Left ventricle myocardium inferior (tissue), 1 donor: ENCODE measurements around the gene EPHX1. TPM values are rescaled to one million over a fixed set of nuclear protein-coding genes. Genes with fewer than 3 reads are reported as not detected.

Experiments used
- DNase-seq: peaks from one replicate; pipeline ENCODE4 v3.0.0-alpha.2; 2020
- H3K27ac ChIP-seq: fragments of 200-600 bp; replicated peaks from 2 replicates; pipeline ENCODE4 v1.8.0; 2021
- H3K27me3 ChIP-seq: fragments of 200-600 bp; 2 replicates; pipeline ENCODE4 v1.8.0; 2021; ENCODE audit warnings: low read depth
- H3K36me3 ChIP-seq: fragments of 200-600 bp; 2 replicates; pipeline ENCODE4 v1.8.0; 2021
- H3K4me1 ChIP-seq: fragments of 200-600 bp; 2 replicates; pipeline ENCODE4 v1.8.0; 2021
- H3K4me3 ChIP-seq: fragments of 200-600 bp; 2 replicates; pipeline ENCODE4 v1.8.0; 2021; ENCODE audit warnings: mild to moderate bottlenecking, moderate library complexity
- H3K9me3 ChIP-seq: fragments of 200-600 bp; replicated peaks from 2 replicates; pipeline ENCODE4 v1.8.0; 2021
- intact Hi-C: fragments of 100-400 bp; cut with micrococcal nuclease; formaldehyde crosslinking; loops from one replicate; pipeline ENCODE4 v1.11.0; 2022
- total RNA-seq: library from RNA; stranded (reverse); fragmentation: NEBNext Ultra II Directional; extraction: Animal tissue kit (Norgen Biotek cat#: 25700); gene quantifications from one replicate; pipeline ENCODE4 v1.2.1, GENCODE V29; 2021
- TF ChIP-seq, protein P1 (sequence below): fragments of 200-600 bp; IDR thresholded peaks from 2 replicates; pipeline ENCODE4 v1.8.0; 2021; ENCODE audit warnings: antibody characterized with exemption, mild to moderate bottlenecking, borderline replicate concordance
- donor health status: DM: no; HTN: yes; CAD: no; lungs with severe emphysema.

EPHX1 gene
- total RNA-seq, 1 donor from 2014 or later, result 49.7 TPM

DNA sequence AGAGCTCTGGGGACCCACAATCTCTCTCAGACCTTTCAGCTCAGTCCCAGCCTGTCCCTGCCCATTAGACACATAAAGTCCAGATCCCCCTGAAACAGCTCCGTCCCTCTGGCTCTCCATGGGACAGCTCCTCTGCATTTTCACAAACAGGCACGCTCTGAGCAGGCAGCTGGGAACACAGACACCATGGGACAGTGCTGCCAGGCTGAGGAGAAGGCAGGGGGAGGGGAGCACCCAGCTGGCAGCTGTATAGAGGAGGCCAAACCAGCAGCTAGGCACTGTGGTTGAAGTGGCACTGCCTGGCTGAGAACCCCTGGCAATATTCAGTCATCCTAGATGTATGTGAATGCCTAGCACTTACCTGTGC, 70.3 kb downstream of the EPHX1 start:
- Histone ChIP-seq H3K4me3 (peak overlapping the region; percentile 96), H3K27ac (peak overlapping the region; percentile 94), H3K4me1 (peaks cover 77% of the 10 kb centered on the region), H3K27me3 (no peaks in the 10 kb centered on the region), H3K36me3 (peaks cover 16% of the 10 kb centered on the region), H3K9me3 (no peaks in the 10 kb centered on the region)
- DNase-seq, result peak; percentile 45
- TF ChIP-seq, protein P1, sequence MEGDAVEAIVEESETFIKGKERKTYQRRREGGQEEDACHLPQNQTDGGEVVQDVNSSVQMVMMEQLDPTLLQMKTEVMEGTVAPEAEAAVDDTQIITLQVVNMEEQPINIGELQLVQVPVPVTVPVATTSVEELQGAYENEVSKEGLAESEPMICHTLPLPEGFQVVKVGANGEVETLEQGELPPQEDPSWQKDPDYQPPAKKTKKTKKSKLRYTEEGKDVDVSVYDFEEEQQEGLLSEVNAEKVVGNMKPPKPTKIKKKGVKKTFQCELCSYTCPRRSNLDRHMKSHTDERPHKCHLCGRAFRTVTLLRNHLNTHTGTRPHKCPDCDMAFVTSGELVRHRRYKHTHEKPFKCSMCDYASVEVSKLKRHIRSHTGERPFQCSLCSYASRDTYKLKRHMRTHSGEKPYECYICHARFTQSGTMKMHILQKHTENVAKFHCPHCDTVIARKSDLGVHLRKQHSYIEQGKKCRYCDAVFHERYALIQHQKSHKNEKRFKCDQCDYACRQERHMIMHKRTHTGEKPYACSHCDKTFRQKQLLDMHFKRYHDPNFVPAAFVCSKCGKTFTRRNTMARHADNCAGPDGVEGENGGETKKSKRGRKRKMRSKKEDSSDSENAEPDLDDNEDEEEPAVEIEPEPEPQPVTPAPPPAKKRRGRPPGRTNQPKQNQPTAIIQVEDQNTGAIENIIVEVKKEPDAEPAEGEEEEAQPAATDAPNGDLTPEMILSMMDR, result no peak
- intact Hi-C loops, result no loop called here

DNA sequence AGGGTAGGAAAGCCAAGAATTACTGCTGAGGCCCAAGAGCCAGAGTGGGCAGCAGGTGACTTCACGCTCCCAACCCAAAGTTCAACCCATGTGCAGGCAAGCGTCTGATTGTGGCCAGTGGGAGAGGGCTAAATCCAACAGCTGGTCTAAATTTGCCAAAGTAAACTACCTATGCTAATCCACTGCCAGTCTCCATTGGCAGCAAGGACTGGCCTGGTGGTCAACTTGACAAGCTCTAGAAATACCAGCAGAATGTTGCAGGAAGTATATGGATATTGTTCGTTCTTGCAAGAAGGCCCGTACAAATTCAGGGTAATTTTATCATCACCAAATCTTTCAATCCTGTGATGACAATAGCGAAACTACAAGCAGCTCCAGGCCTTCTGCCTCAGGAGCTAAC, 70.7 kb downstream of the EPHX1 start:
- TF ChIP-seq, protein P1, result no peak

DNA sequence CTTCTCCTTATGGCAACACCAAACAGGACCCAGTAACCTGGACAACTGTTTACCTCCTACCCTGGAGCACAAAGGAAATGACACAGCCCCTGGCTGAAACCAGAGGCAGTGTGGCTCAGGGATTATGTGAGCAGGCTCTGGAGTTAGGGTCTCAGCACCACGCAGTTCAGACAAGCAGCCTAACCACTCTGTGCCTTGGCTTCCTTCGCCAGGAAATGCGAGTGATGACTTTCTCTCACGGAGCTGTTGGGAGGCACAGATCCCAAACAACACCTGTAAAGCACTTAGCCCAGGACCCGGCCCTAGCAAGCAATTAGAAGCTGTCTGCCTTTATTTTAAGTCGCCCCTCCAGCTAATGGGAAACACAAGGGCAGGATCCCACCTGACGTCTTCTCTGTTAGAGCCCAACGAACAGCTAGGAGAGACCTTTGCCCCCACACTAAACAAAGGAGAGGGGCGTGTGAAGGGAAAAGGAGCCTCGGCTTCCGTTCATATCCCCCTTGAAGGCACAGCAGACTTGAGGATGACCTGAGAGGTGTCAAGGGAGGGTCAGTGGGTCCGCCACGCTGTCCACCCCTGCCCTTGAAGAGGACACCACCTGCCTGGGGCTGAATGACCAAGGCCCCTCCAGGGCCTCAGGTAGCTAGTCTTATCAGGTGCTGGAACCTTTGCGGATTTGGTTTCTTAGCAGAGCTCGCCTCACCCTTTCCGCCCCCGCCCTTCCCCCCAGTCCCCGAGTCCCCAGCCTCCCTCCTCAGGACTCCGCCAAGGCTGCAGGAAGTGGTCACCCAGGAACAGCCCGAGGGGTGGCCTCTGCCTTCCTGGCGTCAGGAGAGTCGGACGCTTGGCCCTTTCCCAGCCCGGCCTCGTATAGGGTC, 71.4 kb downstream of the EPHX1 start:
- Histone ChIP-seq H3K36me3 (peaks cover 7% of the 10 kb centered on the region), H3K27ac (peak overlapping the region; percentile 94), H3K4me3 (peak overlapping the region; percentile 96), H3K27me3 (no peaks in the 10 kb centered on the region), H3K9me3 (no peaks in the 10 kb centered on the region), H3K4me1 (peaks cover 73% of the 10 kb centered on the region)
- intact Hi-C loops, result no loop called here
- peak; percentile 61 for DNase-seq
- TF ChIP-seq, protein P1, result no peak

More for the DNA sequence above, 70.7 kb downstream of the EPHX1 start:
- Histone ChIP-seq H3K27ac (peak overlapping the region; percentile 94), H3K4me3 (peak overlapping the region; percentile 96), H3K9me3 (no peaks in the 10 kb centered on the region), H3K4me1 (peaks cover 77% of the 10 kb centered on the region), H3K36me3 (peaks cover 12% of the 10 kb centered on the region), H3K27me3 (no peaks in the 10 kb centered on the region)
- DNase-seq, result no peak
- intact Hi-C loops, result no loop called here

DNA sequence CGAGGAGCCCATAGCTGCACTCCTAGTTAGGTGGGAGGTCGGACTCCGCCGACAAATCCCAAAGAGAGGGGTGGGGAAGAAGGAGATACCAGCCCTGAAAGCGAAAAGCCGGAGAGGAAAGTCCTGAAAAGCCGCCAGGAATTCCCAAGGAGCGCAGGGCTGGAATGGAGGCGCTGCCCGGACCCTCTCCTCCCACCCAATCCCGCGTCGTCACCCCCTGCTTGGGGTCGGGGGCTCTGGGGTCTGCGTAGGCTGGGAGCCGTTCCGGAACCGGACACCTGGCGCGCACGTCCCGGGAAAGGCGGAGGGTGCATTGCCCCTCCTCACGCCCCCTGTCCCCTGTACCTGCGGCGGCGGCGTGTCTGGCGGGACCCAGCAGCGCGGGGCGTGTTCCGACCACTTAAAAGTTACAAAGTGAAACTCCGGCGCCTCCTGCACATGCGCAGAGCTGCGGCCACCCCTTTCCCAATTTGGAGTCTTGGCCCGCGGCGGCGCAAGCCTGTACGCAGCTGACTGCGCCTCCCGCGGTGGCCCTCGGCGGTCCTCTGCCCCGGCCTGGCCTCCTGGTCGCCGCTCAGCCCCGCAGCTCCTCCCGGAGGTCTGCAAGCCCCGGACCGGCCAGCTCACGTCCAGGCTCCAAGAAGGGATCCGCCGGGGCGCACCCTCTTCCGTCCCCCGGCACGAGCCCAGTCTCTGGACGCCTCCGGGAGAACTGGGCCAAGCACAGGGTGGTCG, 72.2 kb downstream of the EPHX1 start, which contains the start of gene TMEM63A:
TSS of gene TMEM63A (minus strand) at position 422 of the 735 bp plus-strand sequence. CDS start 4,800 bp downstream, outside the sequence.
- TF ChIP-seq, protein P1, result peak; percentile 66
- Histone ChIP-seq H3K36me3 (no peaks in the 10 kb centered on the region), H3K27me3 (no peaks in the 10 kb centered on the region), H3K4me1 (peaks cover 66% of the 10 kb centered on the region), H3K4me3 (peak within 1 kb of the TSS; percentile 96), H3K9me3 (no peaks in the 10 kb centered on the region), H3K27ac (peak within 1 kb of the TSS; percentile 94)
- intact Hi-C loops, result no loop called here
- DNase-seq, result peak; percentile 96

DNA sequence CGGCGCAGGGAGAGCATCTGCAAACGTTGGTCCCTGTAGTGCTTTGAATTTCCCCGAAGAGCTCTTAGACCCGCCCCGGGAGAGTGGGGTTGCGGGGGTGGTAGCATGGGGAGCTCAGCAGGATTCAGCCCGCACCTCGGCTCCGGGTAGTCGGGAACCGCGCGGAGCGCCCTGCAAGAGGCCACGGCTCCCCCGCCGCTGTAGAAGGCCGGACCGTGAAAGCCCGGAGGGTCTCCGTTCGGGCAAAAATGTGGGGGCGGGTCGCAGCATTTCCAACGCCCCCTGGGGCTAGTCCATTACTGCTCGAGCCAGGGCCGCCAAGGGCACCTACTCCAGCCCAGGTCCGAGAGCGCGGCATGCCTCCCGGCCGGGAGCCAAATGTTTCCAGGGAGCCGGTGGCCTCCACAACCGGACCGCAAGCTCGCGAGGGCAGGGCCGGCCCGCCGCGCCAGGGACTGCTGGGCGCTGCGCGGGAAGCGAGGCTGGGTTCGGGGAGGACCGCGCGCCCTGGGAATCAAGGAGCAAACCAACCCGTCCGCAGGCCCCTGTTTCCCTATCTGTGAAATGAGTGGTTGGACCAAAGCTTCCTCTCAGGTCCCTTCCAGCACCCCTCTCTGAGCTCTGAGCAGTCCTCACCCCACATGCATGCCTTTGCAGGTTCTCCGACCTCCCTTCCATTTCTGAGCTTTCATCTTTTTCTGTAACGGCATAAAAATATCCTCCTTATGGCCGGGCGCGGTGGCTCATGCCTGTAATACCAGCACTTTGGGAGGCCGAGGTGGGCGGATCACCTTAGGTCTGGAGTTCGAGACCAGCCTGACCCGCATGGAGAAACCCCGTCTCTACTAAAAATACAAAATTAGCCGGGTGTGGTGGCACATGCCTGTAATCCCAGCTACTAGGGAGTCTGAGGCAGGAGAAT, 73.0 kb downstream of the EPHX1 start:
- Histone ChIP-seq H3K9me3 (no peaks in the 10 kb centered on the region), H3K36me3 (no peaks in the 10 kb centered on the region), H3K4me1 (peaks cover 58% of the 10 kb centered on the region), H3K4me3 (peak overlapping the region; percentile 96), H3K27ac (peak overlapping the region; percentile 94), H3K27me3 (peaks cover 6% of the 10 kb centered on the region)
- intact Hi-C loops, result no loop called here
- TF ChIP-seq, protein P1, result no peak
- DNase-seq, result peak; percentile 65
